Astrocyte of the spinal cord (primary cell): Measurements from ENCODE around the gene PGA3.
"Not testable (repeated sequence)": the region's sequence is repeated elsewhere in the genome, so short reads cannot be mapped to it uniquely, and the experiment has no call there.

ENCODE experiments used
- DNase-seq: peaks from one replicate; pipeline ENCODE4 v3.0.0; 2011; ENCODE audit warnings: low read depth, low spot score
- H3K4me3 ChIP-seq: 2 replicates; pipeline ENCODE4 v1.5.1; 2011; ENCODE audit warnings: low read depth, mild to moderate bottlenecking, low read length, moderate library complexity
- in situ Hi-C: cut with HindIII; loops from 2 replicates; pipeline ENCODE4 v1.10.0; 2017; ENCODE audit warnings: low sequenced_read_pairs
- TF ChIP-seq, protein P1 (sequence below): IDR thresholded peaks from 2 replicates; pipeline ENCODE4 v1.5.1; 2012; ENCODE audit warnings: low read depth, mild to moderate bottlenecking, low read length, inconsistent platforms

Gene PGA3

GRCh38 chr11:61194169-61194671 lies 9.1 kb upstream of the PGA3 start:
- TF ChIP-seq, protein P1, sequence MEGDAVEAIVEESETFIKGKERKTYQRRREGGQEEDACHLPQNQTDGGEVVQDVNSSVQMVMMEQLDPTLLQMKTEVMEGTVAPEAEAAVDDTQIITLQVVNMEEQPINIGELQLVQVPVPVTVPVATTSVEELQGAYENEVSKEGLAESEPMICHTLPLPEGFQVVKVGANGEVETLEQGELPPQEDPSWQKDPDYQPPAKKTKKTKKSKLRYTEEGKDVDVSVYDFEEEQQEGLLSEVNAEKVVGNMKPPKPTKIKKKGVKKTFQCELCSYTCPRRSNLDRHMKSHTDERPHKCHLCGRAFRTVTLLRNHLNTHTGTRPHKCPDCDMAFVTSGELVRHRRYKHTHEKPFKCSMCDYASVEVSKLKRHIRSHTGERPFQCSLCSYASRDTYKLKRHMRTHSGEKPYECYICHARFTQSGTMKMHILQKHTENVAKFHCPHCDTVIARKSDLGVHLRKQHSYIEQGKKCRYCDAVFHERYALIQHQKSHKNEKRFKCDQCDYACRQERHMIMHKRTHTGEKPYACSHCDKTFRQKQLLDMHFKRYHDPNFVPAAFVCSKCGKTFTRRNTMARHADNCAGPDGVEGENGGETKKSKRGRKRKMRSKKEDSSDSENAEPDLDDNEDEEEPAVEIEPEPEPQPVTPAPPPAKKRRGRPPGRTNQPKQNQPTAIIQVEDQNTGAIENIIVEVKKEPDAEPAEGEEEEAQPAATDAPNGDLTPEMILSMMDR: no peak
- H3K4me3 ChIP-seq: no peak overlapping the region
- in situ Hi-C loops: no loop called here
- no peak for DNase-seq

DNA sequence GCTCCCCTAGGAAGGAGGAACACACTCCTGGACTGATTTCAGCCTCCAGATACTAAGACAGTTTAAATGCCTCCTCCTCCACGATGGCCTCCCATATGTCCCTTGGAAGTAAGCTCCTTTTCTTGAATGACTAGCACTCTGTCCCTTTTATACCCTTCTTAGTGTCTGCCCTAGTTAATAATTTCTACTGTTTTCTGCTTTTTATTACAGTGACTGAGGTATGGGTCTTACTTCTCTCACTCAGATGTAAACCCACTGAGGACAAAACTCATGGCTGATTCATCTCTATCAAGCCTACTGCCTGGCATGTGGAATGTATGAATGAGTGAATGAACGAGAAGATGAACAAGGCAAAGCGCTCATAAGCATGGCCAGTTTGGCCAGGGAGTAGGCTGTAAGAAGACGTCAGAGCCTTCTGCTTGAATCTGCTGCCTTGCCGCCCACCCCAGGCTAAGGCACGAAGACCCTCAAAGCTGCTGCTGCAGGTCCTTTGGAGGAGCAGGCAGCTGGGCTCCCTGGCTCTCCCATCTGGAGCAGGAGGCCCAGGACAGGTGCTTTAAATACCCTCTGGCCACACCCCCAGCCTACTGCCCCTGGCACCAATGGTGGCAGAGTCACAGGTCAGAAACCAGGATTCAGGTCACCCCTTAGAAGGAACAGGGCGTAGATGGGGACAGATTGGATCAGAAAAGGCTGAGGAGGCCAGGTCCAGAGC lies 8.2 kb upstream of the PGA3 start:
- TF ChIP-seq, protein P1: no peak
- DNase-seq: no peak
- in situ Hi-C loops: no loop called here
- no peak overlapping the region for H3K4me3 ChIP-seq

DNA sequence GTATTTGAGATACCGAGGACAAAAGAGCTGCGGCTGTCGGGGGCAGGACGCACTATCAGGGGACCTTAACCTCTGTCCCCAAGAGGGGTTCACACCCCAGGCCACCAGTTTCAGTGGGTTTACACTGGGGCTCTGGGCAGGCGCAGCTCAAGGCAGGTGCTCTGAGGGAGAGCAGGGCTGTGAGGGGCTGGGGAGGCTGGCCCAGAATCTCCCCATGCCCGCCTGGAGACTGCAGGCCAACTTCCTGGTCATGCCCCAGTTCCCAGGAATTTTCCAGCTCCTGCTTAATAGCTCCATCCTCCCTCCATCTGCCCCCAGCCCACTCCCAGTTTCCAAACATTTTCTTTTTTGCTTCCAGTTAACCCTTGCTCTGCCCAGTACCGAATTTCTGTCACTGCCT lies 7.6 kb upstream of the PGA3 start:
- TF ChIP-seq, protein P1: no peak
- no peak overlapping the region for H3K4me3 ChIP-seq
- DNase-seq: no peak
- in situ Hi-C loops: no loop called here

- DNase-seq: no peak
- H3K4me3 ChIP-seq: no peak overlapping the region
- in situ Hi-C loops: no loop called here
- TF ChIP-seq, protein P1: no peak
Observed at GRCh38 chr11:61198361-61198760, 5.0 kb upstream of the PGA3 start.

GRCh38 chr11:61198948-61199523 lies 4.3 kb upstream of the PGA3 start:
- in situ Hi-C loops: no loop called here
- TF ChIP-seq, protein P1: no peak
- H3K4me3 ChIP-seq: no peak overlapping the region
- no peak for DNase-seq

DNA sequence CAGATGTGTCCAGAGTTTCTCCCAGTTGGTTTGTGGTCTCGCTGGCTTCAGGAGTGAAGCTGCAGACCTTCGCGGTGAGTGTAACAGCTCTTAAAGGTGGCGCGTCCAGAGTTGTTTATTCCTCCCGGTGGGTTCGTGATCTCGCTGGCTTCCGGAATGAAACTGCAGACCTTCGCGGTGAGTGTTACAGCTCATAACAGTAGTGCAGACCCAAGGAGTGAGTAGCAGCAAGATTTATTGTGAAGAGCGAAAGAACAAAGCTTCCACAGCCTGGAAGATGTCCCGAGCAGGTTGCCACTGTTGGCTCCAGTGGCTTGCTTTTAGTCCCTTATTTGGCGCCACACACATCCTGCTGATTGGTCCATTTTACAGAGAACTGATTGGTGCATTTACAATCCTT lies 1.8 kb upstream of the PGA3 start:
- in situ Hi-C loops: no loop called here
- TF ChIP-seq, protein P1: no peak
- no peak for DNase-seq
- no peak overlapping the region for H3K4me3 ChIP-seq

DNA sequence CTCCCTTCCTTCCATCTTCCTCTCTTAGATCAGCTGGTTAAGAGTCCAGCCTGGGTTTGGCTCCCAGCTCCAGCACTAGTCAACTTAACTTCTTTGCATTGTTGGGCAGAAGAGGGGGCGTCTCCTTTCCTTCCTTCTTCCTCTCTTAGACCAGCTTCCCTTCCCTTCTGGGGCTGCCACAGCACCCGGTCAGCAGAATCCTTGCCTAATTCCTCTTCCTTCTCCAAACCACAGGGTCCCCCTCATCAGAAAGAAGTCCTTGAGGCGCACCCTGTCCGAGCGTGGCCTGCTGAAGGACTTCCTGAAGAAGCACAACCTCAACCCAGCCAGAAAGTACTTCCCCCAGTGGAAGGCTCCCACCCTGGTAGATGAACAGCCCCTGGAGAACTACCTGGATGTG lies 558 bp downstream of the PGA3 start:
- H3K4me3 ChIP-seq, DNase-seq, in situ Hi-C loops: not testable (repeated sequence)

DNA sequence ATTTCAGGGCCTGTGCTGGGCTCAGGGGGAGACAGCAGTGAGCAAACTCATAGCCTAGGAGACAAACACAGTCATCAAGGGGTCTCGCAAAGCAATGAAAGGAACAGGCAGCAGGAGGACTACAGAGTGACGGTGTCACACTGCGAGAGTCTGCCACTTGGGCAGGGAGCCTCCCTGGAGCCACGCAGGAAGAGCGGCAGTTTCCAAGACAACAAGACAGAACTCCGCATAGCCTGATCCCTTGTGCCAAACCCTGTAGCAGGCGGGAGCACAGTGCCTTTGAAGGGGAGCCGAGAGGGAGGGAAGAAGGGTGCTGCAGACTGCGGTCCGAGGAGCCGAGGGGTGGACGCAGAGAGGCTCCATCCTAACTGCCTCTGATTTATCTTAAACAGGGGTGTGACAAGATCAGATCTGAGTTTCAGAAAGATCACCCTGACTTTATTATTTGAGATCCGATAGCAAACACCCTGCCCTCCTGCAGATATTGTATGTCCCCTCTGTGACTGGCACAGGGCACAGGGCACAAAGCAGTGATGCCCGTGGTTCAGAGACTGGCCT lies 1.3 kb downstream of the PGA3 start:
- H3K4me3 ChIP-seq, DNase-seq, in situ Hi-C loops: not testable (repeated sequence)

DNA sequence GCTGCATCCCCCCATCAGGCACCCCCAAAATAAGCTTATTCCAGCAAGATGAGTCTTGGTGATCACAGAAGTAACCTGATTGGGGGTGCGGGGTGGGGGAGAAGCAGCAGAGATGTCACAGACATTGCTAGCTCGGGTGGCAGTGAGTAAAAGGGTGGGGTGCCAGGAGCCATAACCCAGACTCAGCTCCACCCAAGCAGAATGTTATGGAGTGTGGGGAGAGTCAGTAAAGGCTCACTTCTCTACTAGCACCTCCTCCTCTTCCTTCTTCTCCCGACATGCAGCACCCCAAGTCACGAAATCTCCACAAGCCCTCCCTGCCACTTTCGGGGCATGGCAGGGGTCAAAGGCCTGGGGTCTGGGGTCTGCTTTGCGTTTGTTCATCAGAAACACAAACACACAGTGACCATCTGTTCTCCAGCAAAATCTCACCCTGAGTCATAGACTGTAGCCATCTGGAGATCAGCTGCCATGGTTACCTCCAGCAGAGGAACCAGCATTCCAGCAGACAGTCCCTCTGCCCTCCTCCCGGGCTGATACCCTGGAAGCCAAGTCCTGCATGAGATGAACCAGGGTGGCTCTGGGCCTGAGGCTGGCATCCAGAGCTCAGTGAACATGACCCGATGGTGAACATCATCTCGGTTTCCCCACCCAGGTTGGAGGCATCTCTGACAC lies 4.5 kb downstream of the PGA3 start:
- H3K4me3 ChIP-seq, in situ Hi-C loops, DNase-seq: not testable (repeated sequence)

- H3K4me3 ChIP-seq, DNase-seq, in situ Hi-C loops: not testable (repeated sequence)
Observed at GRCh38 chr11:61210629-61211028, 7.3 kb downstream of the PGA3 start.
